ENCODE data around the gene SKAP1. TPM values are rescaled to one million over a fixed set of nuclear protein-coding genes. Genes with fewer than 3 reads are reported as not detected.

SKAP1 gene
- total and polyA plus RNA-seq, 2 donors from 2014 or later, result 34.8 to 42.6 TPM

DNA sequence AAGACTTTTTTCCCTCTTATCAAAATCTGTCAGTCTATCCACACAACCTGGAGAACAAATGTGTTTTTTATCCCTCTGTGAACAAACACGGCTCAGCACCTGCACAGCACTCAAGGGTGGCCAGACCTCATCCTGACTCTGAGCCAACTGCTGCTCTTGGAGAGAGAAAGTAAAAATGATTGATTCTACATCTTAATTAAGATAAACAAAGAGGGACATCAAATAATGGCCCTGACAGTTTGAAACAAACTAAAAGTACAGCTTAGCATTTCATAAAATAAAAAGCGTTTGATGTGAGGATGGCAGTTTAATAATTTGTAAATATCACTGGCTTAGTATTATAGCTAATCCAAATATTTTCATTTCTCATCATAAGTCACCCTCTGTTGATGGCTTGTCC is 216.2 kb downstream of the SKAP1 start:
- intact Hi-C loops (cut with DNase I), result no loop called here
- H3K4me1 ChIP-seq (ENCODE audit: control insufficient read depth in 2 of 3, insufficient read depth in 2 of 3, low read depth in 1 of 3, low read length in 3 of 3), result no peaks in the 10 kb centered on the region
- FAIRE-seq (no peak), DNase-seq (peak in 3 of 5 donors; percentile 55 to 82 (median 66))
- H3K36me3 ChIP-seq (ENCODE audit: control insufficient read depth in 2 of 3, insufficient read depth in 3 of 3, low read length in 3 of 3), result no peaks in the 10 kb centered on the region
- H3K27me3 ChIP-seq (ENCODE audit: control insufficient read depth, insufficient read depth, low read length), result no peaks in the 10 kb centered on the region
- H3K4me3 ChIP-seq (ENCODE audit: low read length in 3 of 3), result no peak overlapping the region
- no peaks in the 10 kb centered on the region for H3K9me3 ChIP-seq (ENCODE audit: control insufficient read depth in 2 of 3, insufficient read depth in 1 of 3, low read length in 3 of 3)
- TF ChIP-seq CTCF (IDR thresholded peaks at IDR 0.05; ENCODE audit: borderline replicate concordance, extremely low read depth, insufficient read depth), result no peak
- H3K27ac ChIP-seq (ENCODE audit: low read depth in 2 of 2, low read length in 2 of 2), result no peak overlapping the region
- no peak overlapping the region for H3K9ac ChIP-seq (ENCODE audit: low read length in 3 of 3)

DNA sequence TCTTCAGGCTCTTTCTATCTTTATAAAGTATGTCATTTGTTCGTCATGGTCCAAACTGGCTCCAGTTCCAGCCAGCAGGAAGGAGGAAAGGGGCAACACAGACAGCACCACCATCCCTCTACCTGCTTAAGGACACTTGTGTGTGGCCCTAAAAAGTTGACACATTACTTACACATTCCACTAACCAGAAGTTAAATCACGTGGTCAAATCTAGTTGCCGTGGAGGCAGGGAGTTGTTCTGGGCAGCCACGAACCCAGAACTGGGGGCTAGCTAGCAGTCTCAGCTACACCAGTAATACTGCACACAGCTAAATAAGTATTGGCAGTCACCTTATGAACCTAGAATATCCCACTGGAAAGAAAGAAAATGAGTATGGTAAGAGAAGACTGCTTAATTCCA is 218.2 kb downstream of the SKAP1 start:
- DNase-seq (no peak), FAIRE-seq (no peak)
- Histone ChIP-seq H3K4me1 (ENCODE audit: control insufficient read depth in 2 of 3, insufficient read depth in 2 of 3, low read depth in 1 of 3, low read length in 3 of 3) (no peaks in the 10 kb centered on the region), H3K9me3 (ENCODE audit: control insufficient read depth in 2 of 3, insufficient read depth in 1 of 3, low read length in 3 of 3) (no peaks in the 10 kb centered on the region), H3K27ac (ENCODE audit: low read depth in 2 of 2, low read length in 2 of 2) (no peak overlapping the region), H3K27me3 (ENCODE audit: control insufficient read depth, insufficient read depth, low read length) (no peaks in the 10 kb centered on the region), H3K9ac (ENCODE audit: low read length in 3 of 3) (no peak overlapping the region), H3K36me3 (ENCODE audit: control insufficient read depth in 2 of 3, insufficient read depth in 3 of 3, low read length in 3 of 3) (no peaks in the 10 kb centered on the region), H3K4me3 (ENCODE audit: low read length in 3 of 3) (no peak overlapping the region)
- no peak for TF ChIP-seq CTCF (IDR thresholded peaks at IDR 0.05; ENCODE audit: borderline replicate concordance, extremely low read depth, insufficient read depth)
- intact Hi-C loops (cut with DNase I), result no loop called here

DNA sequence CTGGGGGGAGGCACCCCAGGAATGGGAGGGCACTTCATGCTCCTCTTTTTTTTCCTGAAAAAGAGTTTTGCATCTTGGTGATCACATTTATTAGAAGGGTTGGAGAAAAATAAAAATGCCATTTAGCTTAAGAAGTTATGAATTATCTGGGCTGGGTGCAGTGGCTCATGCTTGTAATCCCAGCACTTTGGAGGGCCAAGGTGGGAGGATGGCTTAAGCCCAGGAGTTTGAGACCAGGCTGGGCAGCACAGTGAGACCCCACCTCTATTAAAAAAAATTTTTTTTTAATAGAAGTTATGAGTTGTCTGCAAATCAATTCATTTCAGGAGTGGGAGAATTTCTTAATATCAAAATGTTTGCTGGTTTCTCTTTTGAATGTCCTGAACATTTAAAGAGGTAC is 219.0 kb downstream of the SKAP1 start:
- Histone ChIP-seq H3K4me3 (ENCODE audit: low read length in 3 of 3) (no peak overlapping the region), H3K9ac (ENCODE audit: low read length in 3 of 3) (no peak overlapping the region), H3K27me3 (ENCODE audit: control insufficient read depth, insufficient read depth, low read length) (no peaks in the 10 kb centered on the region), H3K27ac (ENCODE audit: low read depth in 2 of 2, low read length in 2 of 2) (no peak overlapping the region), H3K36me3 (ENCODE audit: control insufficient read depth in 2 of 3, insufficient read depth in 3 of 3, low read length in 3 of 3) (no peaks in the 10 kb centered on the region), H3K9me3 (ENCODE audit: control insufficient read depth in 2 of 3, insufficient read depth in 1 of 3, low read length in 3 of 3) (no peaks in the 10 kb centered on the region), H3K4me1 (ENCODE audit: control insufficient read depth in 2 of 3, insufficient read depth in 2 of 3, low read depth in 1 of 3, low read length in 3 of 3) (no peaks in the 10 kb centered on the region)
- DNase-seq, result no peak
- FAIRE-seq, result no peak
- intact Hi-C loops (cut with DNase I), result no loop called here
- no peak for TF ChIP-seq CTCF (IDR thresholded peaks at IDR 0.05; ENCODE audit: borderline replicate concordance, extremely low read depth, insufficient read depth)

- no peak for TF ChIP-seq CTCF (IDR thresholded peaks at IDR 0.05; ENCODE audit: borderline replicate concordance, extremely low read depth, insufficient read depth)
Measured at GRCh38 chr17:48209973-48210372, 220.0 kb downstream of the SKAP1 start.

More at GRCh38 chr17:48209973-48210372, 220.0 kb downstream of the SKAP1 start:
- H3K9ac ChIP-seq (ENCODE audit: low read length in 3 of 3), result no peak overlapping the region
- intact Hi-C loops (cut with DNase I), result no loop called here
- no peak for DNase-seq
- no peak for FAIRE-seq
- no peaks in the 10 kb centered on the region for H3K36me3 ChIP-seq (ENCODE audit: control insufficient read depth in 2 of 3, insufficient read depth in 3 of 3, low read length in 3 of 3)
- no peak overlapping the region for H3K27ac ChIP-seq (ENCODE audit: low read depth in 2 of 2, low read length in 2 of 2)
- H3K27me3 ChIP-seq (ENCODE audit: control insufficient read depth, insufficient read depth, low read length), result no peaks in the 10 kb centered on the region
- no peaks in the 10 kb centered on the region for H3K9me3 ChIP-seq (ENCODE audit: control insufficient read depth in 2 of 3, insufficient read depth in 1 of 3, low read length in 3 of 3)
- no peak overlapping the region for H3K4me3 ChIP-seq (ENCODE audit: low read length in 3 of 3)
- no peaks in the 10 kb centered on the region for H3K4me1 ChIP-seq (ENCODE audit: control insufficient read depth in 2 of 3, insufficient read depth in 2 of 3, low read depth in 1 of 3, low read length in 3 of 3)

Data from kidney (tissue), 14 donors.